Activated CD4-positive, CD25-positive, alpha-beta regulatory T cell (primary cell): ENCODE measurements around the gene ACKR4.

Experiments
- DNase-seq, 4 experiments: peaks; one replicate each; lab custom pipeline; 2025; lab: John Stamatoyannopoulos, UW

ACKR4 gene

DNA sequence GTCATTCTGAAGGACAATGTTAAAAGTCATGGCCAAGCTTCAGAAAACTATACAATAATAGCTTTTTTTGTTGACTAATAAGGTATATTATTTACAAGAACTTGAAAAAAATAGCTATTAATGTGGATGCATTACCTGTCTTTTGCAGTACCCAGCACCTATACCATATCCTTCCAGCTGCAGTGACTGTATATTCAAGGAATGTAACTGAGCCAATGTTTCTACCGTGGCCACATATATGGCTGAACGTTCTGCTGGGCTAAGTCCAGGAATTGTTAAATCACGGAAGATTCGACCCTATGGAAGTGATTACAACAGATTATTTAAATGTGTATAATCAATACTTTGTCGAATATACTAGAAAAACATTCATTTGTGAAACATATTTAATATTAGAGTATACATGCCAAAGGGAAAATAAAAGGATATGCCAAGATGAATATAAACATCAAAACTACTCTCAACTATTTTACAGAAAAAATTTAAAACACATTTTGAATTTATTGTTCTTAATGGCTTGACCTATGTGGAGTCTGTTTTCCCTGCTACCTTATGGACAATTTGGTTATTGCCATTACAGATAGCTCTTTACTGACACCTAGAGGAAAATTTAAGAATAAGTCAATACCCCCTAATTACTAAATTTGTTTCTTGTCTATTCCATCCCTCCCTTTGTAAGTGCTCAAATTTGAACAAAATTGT lies 44.9 kb downstream of the ACKR4 start:
- no peak for DNase-seq

GRCh38 chr3:132642539-132642847 lies 45.4 kb downstream of the ACKR4 start:
- DNase-seq = no peak

GRCh38 chr3:132643366-132643765 lies 46.3 kb downstream of the ACKR4 start:
- no peak for DNase-seq

DNA sequence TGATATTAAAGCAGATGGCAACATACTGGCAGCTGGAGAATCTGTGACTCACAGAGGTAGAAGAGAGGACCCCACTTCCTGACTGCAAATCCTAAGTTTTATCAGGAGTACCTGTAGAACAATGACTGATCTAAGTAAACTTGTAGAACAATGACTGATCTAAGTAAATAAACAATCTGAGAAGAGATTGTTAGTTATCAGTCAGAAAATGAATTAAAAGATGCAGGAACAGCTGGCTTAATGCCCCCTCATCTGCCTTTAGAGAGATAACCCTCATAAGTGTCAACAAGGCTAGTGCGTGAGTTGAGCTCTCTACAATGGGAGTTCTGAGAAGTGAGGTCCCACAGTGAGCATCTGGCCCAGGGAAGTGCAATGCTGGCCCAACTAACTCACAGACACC lies 48.0 kb downstream of the ACKR4 start:
- no peak for DNase-seq

DNA sequence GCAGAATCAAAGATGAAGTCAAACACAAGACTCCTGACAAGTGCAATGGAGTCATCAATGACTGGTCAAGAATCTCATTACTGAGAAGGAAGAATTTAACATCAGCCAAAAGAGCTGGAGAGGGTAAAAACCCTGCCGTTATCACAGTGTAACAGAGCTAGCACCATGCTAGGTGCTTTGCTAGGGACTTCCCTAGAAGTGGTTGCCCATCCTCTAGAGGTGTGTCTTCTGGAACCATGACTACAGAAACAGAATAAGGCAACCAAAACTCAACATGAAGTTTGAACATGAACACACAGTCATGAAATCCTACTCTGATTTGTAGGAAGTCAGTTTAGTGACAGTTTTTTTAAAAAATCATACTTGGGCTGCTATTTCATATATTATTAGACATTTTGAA lies 53.1 kb downstream of the ACKR4 start:
- DNase-seq = no peak
